ENCODE measurements around the gene ZDHHC7.

ZDHHC7 gene

GRCh38 chr16:85027958-85028684 is 16.8 kb upstream of the ZDHHC7 start:
- no peak for DNase-seq (ENCODE audit: extremely low read depth, low read depth)
- TF ChIP-seq CTCF (IDR thresholded peaks at IDR 0.05; ENCODE audit: low read depth, low read length) = peak; percentile 15

- DNase-seq (ENCODE audit: extremely low read depth, low read depth) = peak; percentile 87
These were observed 16.1 kb upstream of the ZDHHC7 start, which contains the start of gene KIAA0513 for GRCh38 chr16:85027349-85027957. Gene KIAA0513 (plus strand): TSS chr16:85027795. CDS start chr16:85067072, 39,277 bp downstream.

GRCh38 chr16:85026703-85027102 is 15.4 kb upstream of the ZDHHC7 start:
- no peak for DNase-seq (ENCODE audit: extremely low read depth, low read depth)
- no peak for TF ChIP-seq CTCF (IDR thresholded peaks at IDR 0.05; ENCODE audit: low read depth, low read length)

More at GRCh38 chr16:85027349-85027957, 16.1 kb upstream of the ZDHHC7 start, which contains the start of gene KIAA0513:
- TF ChIP-seq CTCF (IDR thresholded peaks at IDR 0.05; ENCODE audit: low read depth, low read length) = peak; percentile 12

- no peak for DNase-seq (ENCODE audit: extremely low read depth, low read depth)
- no peak for TF ChIP-seq CTCF (IDR thresholded peaks at IDR 0.05; ENCODE audit: low read depth, low read length)
These were observed 14.7 kb upstream of the ZDHHC7 start for GRCh38 chr16:85025781-85026653.

GRCh38 chr16:85019659-85020245 is 8.4 kb upstream of the ZDHHC7 start:
- no peak for TF ChIP-seq CTCF (IDR thresholded peaks at IDR 0.05; ENCODE audit: low read depth, low read length)
- no peak for DNase-seq (ENCODE audit: extremely low read depth, low read depth)

GRCh38 chr16:85018529-85019236 is 7.3 kb upstream of the ZDHHC7 start:
- no peak for DNase-seq (ENCODE audit: extremely low read depth, low read depth)
- TF ChIP-seq CTCF (IDR thresholded peaks at IDR 0.05; ENCODE audit: low read depth, low read length) = no peak
